Airway epithelial cell (primary cell): Measurements from ENCODE around the gene SLC39A2. TPM values are rescaled to one million over a fixed set of nuclear protein-coding genes. Genes with fewer than 3 reads are reported as not detected.

Experiments
- total RNA-seq: library from RNA; depleted of rRNA; stranded (reverse); fragments of >200 nt; gene quantifications from 2 replicates; pipeline ENCODE4 v1.2.3, GENCODE V29; 2015

SLC39A2 gene
- 8.2 and 10.4 TPM in 2 replicates for total RNA-seq

GRCh38 chr14:20998674-20999366 is at the start of gene SLC39A2:
SLC39A2 (plus strand) TSS chr14:20999293; CDS start chr14:20999447, 154 bp downstream.

GRCh38 chr14:20954736-20955537 is 44.2 kb upstream of the SLC39A2 start, which contains the start of gene RNASE2:
RNASE2 (plus strand) TSS chr14:20955487; CDS start chr14:20955772, 285 bp downstream.

GRCh38 chr14:20989787-20990600 is 9.1 kb upstream of the SLC39A2 start, which contains the start of gene METTL17:
METTL17 (plus strand) TSS chr14:20989980; CDS start chr14:20990003, 23 bp downstream.

GRCh38 chr14:21024585-21025370 is 25.7 kb downstream of the SLC39A2 start, which contains the start of gene NDRG2:
NDRG2 (minus strand) TSS chr14:21025061; CDS start chr14:21023315, 1,746 bp downstream.

GRCh38 chr14:21029917-21030316 is 30.8 kb downstream of the SLC39A2 start, which contains the start of gene TPPP2:
TPPP2 (plus strand) TSS chr14:21030217; CDS start chr14:21030582, 365 bp downstream.

GRCh38 chr14:21034707-21035106 is 35.6 kb downstream of the SLC39A2 start, which contains the start of gene RNASE13:
RNASE13 (minus strand) TSS chr14:21034807; CDS start chr14:21034288, 519 bp downstream.

GRCh38 chr14:21041676-21042433 is 42.8 kb downstream of the SLC39A2 start, which contains the start of gene RNASE7:
RNASE7 (plus strand) TSS chr14:21042362; CDS start chr14:21042993, 631 bp downstream.

Other genes starting within 250 kb of the SLC39A2 start
- gene EDDM3B, start 230.9 kb upstream of the SLC39A2 start, total RNA-seq: not detected in 2 replicates
- not detected in 2 replicates for gene RNASE6, start 218.0 kb upstream of the SLC39A2 start, total RNA-seq
- 1.1 and 1.5 TPM in 2 replicates for gene RNASE1, start 196.4 kb upstream of the SLC39A2 start, total RNA-seq
- not detected in 2 replicates for gene RNASE3, start 107.9 kb upstream of the SLC39A2 start, total RNA-seq
- not detected in 2 replicates for gene RNASE2, start 43.8 kb upstream of the SLC39A2 start, total RNA-seq
- gene METTL17, start 9.3 kb upstream of the SLC39A2 start, total RNA-seq: 36.6 and 60.7 TPM in 2 replicates
- gene NDRG2, start 25.8 kb downstream of the SLC39A2 start, total RNA-seq: 28.0 and 32.5 TPM in 2 replicates
- gene TPPP2, start 30.9 kb downstream of the SLC39A2 start, total RNA-seq: not detected in 2 replicates
- gene RNASE13, start 35.5 kb downstream of the SLC39A2 start, total RNA-seq: not detected in 2 replicates
- gene RNASE7, start 43.1 kb downstream of the SLC39A2 start, total RNA-seq: 1.1 and 2.2 TPM in 2 replicates
- gene RNASE8, start 58.5 kb downstream of the SLC39A2 start, total RNA-seq: not detected in 2 replicates
- gene ARHGEF40, start 71.0 kb downstream of the SLC39A2 start, total RNA-seq: 11.6 and 12.0 TPM in 2 replicates
- gene ZNF219, start 99.4 kb downstream of the SLC39A2 start, total RNA-seq: 34.0 and 48.0 TPM in 2 replicates
- 0.09 and 0.49 TPM in 2 replicates for gene TMEM253, start 101.8 kb downstream of the SLC39A2 start, total RNA-seq
- not detected in 2 replicates for gene OR5AU1, start 156.8 kb downstream of the SLC39A2 start, total RNA-seq